Endothelial cell (in vitro differentiated cells): Measurements from ENCODE around the gene SGPL1. TPM values are rescaled to one million over a fixed set of nuclear protein-coding genes. Genes with fewer than 3 reads are reported as not detected.

ENCODE experiments used
- DNase-seq: peaks from one replicate; pipeline ENCODE4 v3.0.0; 2021; ENCODE audit warnings: low spot score
- H3K27ac Mint-ChIP-seq: one replicate; pipeline ENCODE4 v1.8.0; 2021; ENCODE audit warnings: mixed read lengths, inconsistent platforms; ENCODE audit not compliant: unreplicated experiment
- H3K27me3 Mint-ChIP-seq: one replicate; pipeline ENCODE4 v1.8.0; 2021; ENCODE audit warnings: mild to moderate bottlenecking, moderate library complexity, mixed read lengths, inconsistent platforms; ENCODE audit not compliant: unreplicated experiment
- H3K36me3 Mint-ChIP-seq: one replicate; pipeline ENCODE4 v1.8.0; 2021; ENCODE audit warnings: mild to moderate bottlenecking, low read depth, mixed read lengths, inconsistent platforms; ENCODE audit not compliant: unreplicated experiment
- H3K4me1 Mint-ChIP-seq: one replicate; pipeline ENCODE4 v1.8.0; 2021; ENCODE audit warnings: mild to moderate bottlenecking, mixed read lengths, inconsistent platforms; ENCODE audit not compliant: unreplicated experiment
- H3K4me3 Mint-ChIP-seq: one replicate; pipeline ENCODE4 v1.8.0; 2021; ENCODE audit warnings: mild to moderate bottlenecking, mixed read lengths, inconsistent platforms; ENCODE audit not compliant: unreplicated experiment
- H3K9me3 Mint-ChIP-seq: one replicate; pipeline ENCODE4 v1.8.0; 2021; ENCODE audit warnings: mixed read lengths, inconsistent platforms; ENCODE audit not compliant: unreplicated experiment
- total RNA-seq: library from RNA; stranded (reverse); fragmentation: NEBNext Ultra II Directional; extraction: Animal tissue kit (Norgen Biotek cat#: 25700); gene quantifications from one replicate; pipeline ENCODE4 v1.2.1, GENCODE V29; 2021; ENCODE audit not compliant: unreplicated experiment
- TF ChIP-seq, protein P1 (sequence below): fragments of 200-600 bp; sonication (generic); IDR thresholded peaks from one replicate; pipeline ENCODE4 v1.5.0; 2021; ENCODE audit warnings: antibody characterized with exemption; ENCODE audit not compliant: unreplicated experiment

The SGPL1 gene
- total RNA-seq, 1 donor from 2014 or later = 59.0 TPM

DNA sequence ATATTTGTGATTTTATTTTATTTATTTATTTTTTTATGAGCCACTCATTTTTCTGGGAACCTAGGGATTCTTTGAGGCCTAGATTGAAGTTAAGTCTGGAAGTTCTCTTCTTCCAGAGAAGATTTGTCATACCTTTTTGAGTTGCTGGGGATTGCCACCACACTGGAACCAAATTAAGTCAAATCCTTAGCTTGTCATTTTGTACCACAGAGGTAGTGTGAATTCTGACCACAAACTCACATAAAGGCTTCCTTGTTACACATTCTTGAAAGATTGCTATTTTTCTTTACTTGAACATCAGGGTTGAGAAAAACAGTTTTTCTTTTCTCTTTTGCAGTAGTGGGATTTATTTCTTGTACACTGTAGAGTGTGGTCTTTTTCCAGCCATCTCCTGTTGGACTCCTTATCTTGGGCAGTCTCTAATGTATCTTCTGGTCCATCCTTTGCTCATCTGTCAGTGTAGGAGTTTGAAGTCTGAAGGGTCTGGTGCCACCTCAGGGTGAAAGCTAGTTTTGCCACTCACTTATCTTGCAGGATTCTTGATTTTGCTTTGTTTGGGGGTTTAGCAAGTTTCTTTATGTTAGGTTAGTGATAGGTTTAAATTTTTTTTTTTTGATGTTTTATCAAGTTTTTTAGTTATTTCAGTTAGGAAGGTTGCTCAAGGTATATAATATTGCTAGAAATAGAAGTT lies 47.9 kb downstream of the SGPL1 start:
- Mint-ChIP-seq H3K9me3 (no peaks in the 10 kb centered on the region), H3K4me1 (peaks cover 21% of the 10 kb centered on the region), H3K27ac (no peak overlapping the region), H3K4me3 (no peak overlapping the region), H3K36me3 (peaks cover 25% of the 10 kb centered on the region), H3K27me3 (peaks cover 5% of the 10 kb centered on the region)
- DNase-seq = no peak
- TF ChIP-seq, protein P1, sequence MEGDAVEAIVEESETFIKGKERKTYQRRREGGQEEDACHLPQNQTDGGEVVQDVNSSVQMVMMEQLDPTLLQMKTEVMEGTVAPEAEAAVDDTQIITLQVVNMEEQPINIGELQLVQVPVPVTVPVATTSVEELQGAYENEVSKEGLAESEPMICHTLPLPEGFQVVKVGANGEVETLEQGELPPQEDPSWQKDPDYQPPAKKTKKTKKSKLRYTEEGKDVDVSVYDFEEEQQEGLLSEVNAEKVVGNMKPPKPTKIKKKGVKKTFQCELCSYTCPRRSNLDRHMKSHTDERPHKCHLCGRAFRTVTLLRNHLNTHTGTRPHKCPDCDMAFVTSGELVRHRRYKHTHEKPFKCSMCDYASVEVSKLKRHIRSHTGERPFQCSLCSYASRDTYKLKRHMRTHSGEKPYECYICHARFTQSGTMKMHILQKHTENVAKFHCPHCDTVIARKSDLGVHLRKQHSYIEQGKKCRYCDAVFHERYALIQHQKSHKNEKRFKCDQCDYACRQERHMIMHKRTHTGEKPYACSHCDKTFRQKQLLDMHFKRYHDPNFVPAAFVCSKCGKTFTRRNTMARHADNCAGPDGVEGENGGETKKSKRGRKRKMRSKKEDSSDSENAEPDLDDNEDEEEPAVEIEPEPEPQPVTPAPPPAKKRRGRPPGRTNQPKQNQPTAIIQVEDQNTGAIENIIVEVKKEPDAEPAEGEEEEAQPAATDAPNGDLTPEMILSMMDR = no peak

DNA sequence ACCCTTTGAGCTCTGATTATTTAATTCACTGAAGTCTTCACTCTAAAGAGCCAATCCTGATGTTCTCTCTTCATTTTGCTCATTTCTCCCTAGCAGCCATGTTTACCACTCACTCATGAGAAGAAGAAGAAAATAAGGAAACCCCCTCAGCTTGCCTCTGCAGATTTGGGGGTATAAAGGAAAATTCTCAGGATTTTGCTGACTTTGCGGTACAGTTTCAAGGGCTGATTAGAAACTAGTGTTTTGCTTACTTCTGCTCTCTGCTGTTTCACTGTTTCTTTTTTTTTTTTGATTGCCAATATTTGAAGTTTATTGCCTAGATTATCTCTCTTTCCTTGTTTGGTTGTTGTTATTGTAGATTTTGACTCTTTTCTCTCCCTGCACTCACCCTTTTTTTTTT lies 49.2 kb downstream of the SGPL1 start:
- no peaks in the 10 kb centered on the region for H3K9me3 Mint-ChIP-seq
- H3K27me3 Mint-ChIP-seq = peaks cover 5% of the 10 kb centered on the region
- H3K4me3 Mint-ChIP-seq = no peak overlapping the region
- no peak for DNase-seq
- H3K27ac Mint-ChIP-seq = peak overlapping the region; percentile 90
- peaks cover 23% of the 10 kb centered on the region for H3K36me3 Mint-ChIP-seq
- TF ChIP-seq, protein P1 = no peak
- H3K4me1 Mint-ChIP-seq = peaks cover 21% of the 10 kb centered on the region

DNA sequence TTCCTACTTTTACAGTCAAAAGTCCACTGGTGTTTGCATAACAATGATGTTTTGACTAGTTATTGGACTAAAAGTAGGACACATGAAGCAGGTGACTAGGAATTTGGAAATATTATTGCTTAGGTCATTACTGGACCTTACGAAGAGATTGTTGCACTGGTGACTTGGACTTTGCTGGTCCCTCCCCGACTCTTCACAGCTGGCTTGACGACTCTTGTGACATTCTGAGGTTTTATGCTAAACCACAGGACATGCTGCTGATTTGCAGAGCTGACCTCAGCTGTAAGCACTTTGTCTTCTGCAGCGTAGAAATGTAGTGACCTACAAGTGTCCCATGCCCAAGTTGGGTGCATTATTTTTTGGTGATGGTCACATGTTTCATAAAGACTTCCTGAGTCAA lies 50.7 kb downstream of the SGPL1 start:
- H3K4me3 Mint-ChIP-seq = no peak overlapping the region
- H3K27ac Mint-ChIP-seq = no peak overlapping the region
- no peaks in the 10 kb centered on the region for H3K9me3 Mint-ChIP-seq
- TF ChIP-seq, protein P1 = no peak
- DNase-seq = no peak
- H3K4me1 Mint-ChIP-seq = peaks cover 21% of the 10 kb centered on the region
- H3K36me3 Mint-ChIP-seq = peaks cover 10% of the 10 kb centered on the region
- H3K27me3 Mint-ChIP-seq = peaks cover 5% of the 10 kb centered on the region

DNA sequence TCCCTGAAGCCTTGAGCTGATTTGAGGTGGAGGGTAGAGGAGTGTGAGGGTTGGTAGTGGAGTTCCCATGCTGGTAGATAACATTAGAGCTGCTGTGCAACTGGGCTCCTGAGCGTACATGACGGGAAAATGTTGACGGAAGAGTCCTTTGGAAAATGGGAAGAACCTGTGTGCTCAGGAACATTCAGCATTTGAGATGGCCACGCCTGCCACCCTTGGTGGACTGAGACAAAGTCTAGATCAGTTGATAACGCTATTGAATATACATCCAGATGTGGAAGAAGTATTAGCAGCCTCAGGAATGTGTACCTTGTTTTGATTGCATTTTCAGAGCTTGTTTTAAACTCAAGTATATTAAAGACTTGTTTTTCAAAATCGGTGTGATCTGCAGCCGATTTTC lies 56.5 kb downstream of the SGPL1 start:
- DNase-seq = no peak
- H3K27me3 Mint-ChIP-seq = no peaks in the 10 kb centered on the region
- H3K36me3 Mint-ChIP-seq = peaks cover 23% of the 10 kb centered on the region
- TF ChIP-seq, protein P1 = no peak
- no peak overlapping the region for H3K27ac Mint-ChIP-seq
- no peaks in the 10 kb centered on the region for H3K9me3 Mint-ChIP-seq
- H3K4me3 Mint-ChIP-seq = no peak overlapping the region
- peaks cover 10% of the 10 kb centered on the region for H3K4me1 Mint-ChIP-seq

DNA sequence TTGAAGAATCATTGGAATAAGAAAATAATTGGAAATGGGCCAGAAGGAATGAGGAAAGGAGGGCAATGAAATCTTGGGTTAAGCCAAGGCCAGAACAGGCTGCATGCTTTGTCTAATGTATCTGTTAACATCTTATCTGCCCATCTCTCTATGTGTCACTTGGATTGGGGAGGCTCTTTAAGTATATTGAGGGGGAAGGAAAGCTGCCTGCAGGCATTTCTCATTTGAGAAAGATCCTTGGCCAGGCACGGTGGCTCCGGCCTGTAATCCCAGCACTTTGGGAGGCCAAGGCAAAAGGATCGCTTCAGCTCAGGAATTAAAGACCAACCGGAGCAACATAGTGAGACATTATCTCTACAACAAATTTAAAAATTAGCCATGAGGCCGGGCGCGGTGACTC lies 58.3 kb downstream of the SGPL1 start:
- H3K27me3 Mint-ChIP-seq = no peaks in the 10 kb centered on the region
- no peak for DNase-seq
- no peak overlapping the region for H3K27ac Mint-ChIP-seq
- TF ChIP-seq, protein P1 = no peak
- peaks cover 27% of the 10 kb centered on the region for H3K36me3 Mint-ChIP-seq
- H3K4me1 Mint-ChIP-seq = peaks cover 19% of the 10 kb centered on the region
- H3K9me3 Mint-ChIP-seq = no peaks in the 10 kb centered on the region
- no peak overlapping the region for H3K4me3 Mint-ChIP-seq
